ENCODE results near the gene PPIH. TPM values are rescaled to one million over a fixed set of nuclear protein-coding genes. Genes with fewer than 3 reads are reported as not detected.

The PPIH gene
- total and polyA plus RNA-seq, 2 of the 13 experiments (the other 11 are each of a cell fraction or from before 2014, with no cell fraction given): 29.9 to 72.6 TPM

- TF ChIP-seq ZNF513 (CRISPR knock-in tag; conservative IDR thresholded peaks at IDR 0.05) (no peak), ZNF792 (CRISPR knock-in tag; IDR thresholded peaks at IDR 0.05) (no peak)
- TF ChIP-seq, protein P1, sequence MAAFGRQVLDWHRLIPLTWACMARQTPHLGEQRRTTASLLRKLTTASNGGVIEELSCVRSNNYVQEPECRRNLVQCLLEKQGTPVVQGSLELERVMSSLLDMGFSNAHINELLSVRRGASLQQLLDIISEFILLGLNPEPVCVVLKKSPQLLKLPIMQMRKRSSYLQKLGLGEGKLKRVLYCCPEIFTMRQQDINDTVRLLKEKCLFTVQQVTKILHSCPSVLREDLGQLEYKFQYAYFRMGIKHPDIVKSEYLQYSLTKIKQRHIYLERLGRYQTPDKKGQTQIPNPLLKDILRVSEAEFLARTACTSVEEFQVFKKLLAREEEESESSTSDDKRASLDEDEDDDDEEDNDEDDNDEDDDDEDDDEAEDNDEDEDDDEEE (CRISPR knock-in tag; IDR thresholded peaks at IDR 0.05): no peak
These were observed 62.6 kb downstream of the PPIH start (continued) for GRCh38 chr1:42720868-42721267.

GRCh38 chr1:42721926-42722325 is 63.7 kb downstream of the PPIH start:
- WGBS (ENCODE audit: low lambda C conversion rate): 98% methylated on average over 3 of the region's 3 CpGs
- intact Hi-C loops (cut with micrococcal nuclease; ENCODE audit: unreplicated experiment): no loop called here
- DNase-seq (ENCODE audit: low spot score): no peak
- H4K20me1 ChIP-seq (ENCODE audit: insufficient read depth, low read length): no peaks in the 10 kb centered on the region
- H2AFZ ChIP-seq (ENCODE audit: low read length): no peak overlapping the region
- H3K79me2 ChIP-seq (ENCODE audit: insufficient read depth, low read length): no peaks in the 10 kb centered on the region
- H3K9me3 ChIP-seq (ENCODE audit: low read length): no peaks in the 10 kb centered on the region
- H3K4me3 ChIP-seq (replicated peaks in 1 of 3; ENCODE audit: insufficient read depth in 1 of 3, low read depth in 2 of 3, low read length in 3 of 3): no peak overlapping the region
- H3K27ac ChIP-seq (ENCODE audit: extremely low read length, insufficient read depth, low read length): no peak overlapping the region
- no peak overlapping the region for H3K9ac ChIP-seq (ENCODE audit: insufficient read depth, low read depth, low read length)
- in situ Hi-C loops (cut with HindIII; ENCODE audit: extremely low pct_ligation_motif_present, low pct_unique_long_range_greater_than_20kb): no loop called here
- H3K4me2 ChIP-seq (ENCODE audit: low read depth, low read length): no peak overlapping the region
- ChIA-PET POLR2A (no interaction called here), CTCF (ENCODE audit: low intra/inter-chr PET ratio, low total read pairs) (no interaction called here)
- FAIRE-seq: no peak
- no peak for ATAC-seq
- H3K36me3 ChIP-seq (replicated peaks in 1 of 2; ENCODE audit: control insufficient read depth in 1 of 2, insufficient read depth in 2 of 2, low read length in 2 of 2): peaks cover 0 to 4% of the 10 kb centered on the region in 2 experiments; a peak in 1 of 5 replicates
- H3K4me1 ChIP-seq (ENCODE audit: insufficient read depth, low read length): peaks cover 16% of the 10 kb centered on the region
- no peaks in the 10 kb centered on the region for H3K27me3 ChIP-seq (ENCODE audit: control insufficient read depth in 1 of 2, insufficient read depth in 2 of 2, low read length in 2 of 2)
- no TSS peak for BruUV-seq (replicated peaks)
- TF ChIP-seq HNF4A (CRISPR knock-in tag; IDR thresholded peaks at IDR 0.05) (no peak), MAF1 (CRISPR knock-in tag; IDR thresholded peaks at IDR 0.05; ENCODE audit: borderline replicate concordance) (no peak), ZBTB3 (CRISPR knock-in tag; IDR thresholded peaks at IDR 0.05; ENCODE audit: borderline replicate concordance, low read depth) (no peak), ZNF260 (CRISPR knock-in tag; IDR thresholded peaks at IDR 0.05; ENCODE audit: borderline replicate concordance, low read depth) (no peak), SIN3B (IDR thresholded peaks at IDR 0.05; ENCODE audit: low read length) (no peak), SRSF9 (IDR thresholded peaks at IDR 0.05; ENCODE audit: borderline replicate concordance, insufficient read depth, low read depth, low read length, poor library complexity, severe bottlenecking) (no peak), SP1 (IDR thresholded peaks at IDR 0.05) (no peak), SP1 (CRISPR knock-in tag; IDR thresholded peaks at IDR 0.05) (no peak), FLYWCH1 (CRISPR knock-in tag; IDR thresholded peaks at IDR 0.05) (no peak), ATF6 (CRISPR knock-in tag; conservative IDR thresholded peaks at IDR 0.05) (no peak), ZNF33A (CRISPR knock-in tag; IDR thresholded peaks at IDR 0.05; ENCODE audit: borderline replicate concordance) (no peak), ZIK1 (CRISPR knock-in tag; IDR thresholded peaks at IDR 0.05; ENCODE audit: borderline replicate concordance, low read depth) (no peak), AGO1 (IDR thresholded peaks at IDR 0.05; ENCODE audit: low read depth, low read length, poor library complexity, severe bottlenecking) (no peak), ZNF275 (CRISPR knock-in tag; IDR thresholded peaks at IDR 0.05; ENCODE audit: borderline replicate concordance) (no peak)
- TF ChIP-seq, protein P2, sequence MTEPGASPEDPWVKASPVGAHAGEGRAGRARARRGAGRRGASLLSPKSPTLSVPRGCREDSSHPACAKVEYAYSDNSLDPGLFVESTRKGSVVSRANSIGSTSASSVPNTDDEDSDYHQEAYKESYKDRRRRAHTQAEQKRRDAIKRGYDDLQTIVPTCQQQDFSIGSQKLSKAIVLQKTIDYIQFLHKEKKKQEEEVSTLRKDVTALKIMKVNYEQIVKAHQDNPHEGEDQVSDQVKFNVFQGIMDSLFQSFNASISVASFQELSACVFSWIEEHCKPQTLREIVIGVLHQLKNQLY (CRISPR knock-in tag; IDR thresholded peaks at IDR 0.05): no peak
